MM.1S (cell line): Measurements from ENCODE around the gene TRPC6.

Source experiments
- DNase-seq: peaks from one replicate; pipeline ENCODE4 v3.0.0-alpha.2; 2015
- H2AFZ ChIP-seq: fragments of 300-600 bp; sonication (generic); 2 replicates; pipeline ENCODE4 v1.6.0; 2016; ENCODE audit warnings: antibody characterized with exemption, low read length
- H3F3A ChIP-seq: fragments of 300-600 bp; sonication (generic); 2 replicates; pipeline ENCODE4 v1.6.1; 2016; ENCODE audit warnings: mild to moderate bottlenecking, antibody characterized with exemption, low read length, moderate library complexity, mixed read lengths; ENCODE audit not compliant: insufficient read depth
- H3K27ac ChIP-seq: fragments of 300-600 bp; sonication (generic); 2 replicates; pipeline ENCODE4 v1.5.1; 2016; ENCODE audit warnings: mild to moderate bottlenecking, low read length
- H3K27me3 ChIP-seq: fragments of 300-600 bp; sonication (generic); replicated peaks from 2 replicates; pipeline ENCODE4 v1.6.0; 2016; ENCODE audit warnings: low read length; ENCODE audit not compliant: insufficient read depth
- H3K36me3 ChIP-seq: fragments of 300-600 bp; sonication (generic); replicated peaks from 2 replicates; pipeline ENCODE4 v1.6.1; 2016; ENCODE audit warnings: mild to moderate bottlenecking, low read length, mixed read lengths; ENCODE audit not compliant: insufficient read depth
- H3K4me1 ChIP-seq: fragments of 300-600 bp; sonication (generic); 2 replicates; pipeline ENCODE4 v1.6.1; 2016; ENCODE audit warnings: low read length, mixed read lengths
- H3K4me2 ChIP-seq: fragments of 300-600 bp; sonication (generic); 2 replicates; pipeline ENCODE4 v1.6.0; 2016; ENCODE audit warnings: low read depth, low read length
- H3K4me3 ChIP-seq: fragments of 300-600 bp; sonication (generic); 2 replicates; pipeline ENCODE4 v1.5.1; 2016; ENCODE audit warnings: low read length, mixed read lengths
- H3K79me2 ChIP-seq: fragments of 300-600 bp; sonication (generic); 2 replicates; pipeline ENCODE4 v1.6.1; 2016; ENCODE audit warnings: mixed run types, low read length, mixed read lengths
- H3K9ac ChIP-seq: fragments of 300-600 bp; sonication (generic); 2 replicates; pipeline ENCODE4 v1.6.1; 2016; ENCODE audit warnings: low read length, mixed read lengths
- H3K9me2 ChIP-seq: fragments of 300-600 bp; sonication (generic); replicated peaks from 2 replicates; pipeline ENCODE4 v1.6.1; 2016; ENCODE audit warnings: mild to moderate bottlenecking, low read length, mixed read lengths; ENCODE audit not compliant: insufficient read depth
- H3K9me3 ChIP-seq: fragments of 300-600 bp; sonication (generic); replicated peaks from 2 replicates; pipeline ENCODE4 v1.6.1; 2016; ENCODE audit warnings: mild to moderate bottlenecking, low read length, mixed read lengths; ENCODE audit not compliant: insufficient read depth
- H4K20me1 ChIP-seq: fragments of 300-600 bp; sonication (generic); 2 replicates; pipeline ENCODE4 v1.6.1; 2016; ENCODE audit warnings: mild to moderate bottlenecking, low read length, moderate library complexity, mixed read lengths; ENCODE audit not compliant: insufficient read depth
- EZH2 ChIP-seq: fragments of 300-600 bp; sonication (generic); optimal IDR thresholded peaks from 2 replicates; pipeline ENCODE3; 2017; ENCODE audit warnings: low read depth, mild to moderate bottlenecking, antibody characterized with exemption, low read length, mixed read lengths
- EZH2phosphoT487 ChIP-seq: fragments of 300-600 bp; sonication (generic); IDR thresholded peaks from 2 replicates; pipeline ENCODE4 v1.6.1; 2018; ENCODE audit warnings: antibody characterized with exemption, low read length
- TF ChIP-seq, protein P1 (sequence below): fragments of 300-600 bp; sonication (generic); IDR thresholded peaks from 2 replicates; pipeline ENCODE4 v1.5.1; 2016; ENCODE audit warnings: antibody characterized with exemption, low read length, mixed read lengths

The TRPC6 gene

GRCh38 chr11:101474666-101475065, 109.1 kb downstream of the TRPC6 start:
- no peaks in the 10 kb centered on the region for H3K27me3 ChIP-seq
- no peaks in the 10 kb centered on the region for H3K4me1 ChIP-seq
- DNase-seq, result no peak
- TF ChIP-seq, protein P1, sequence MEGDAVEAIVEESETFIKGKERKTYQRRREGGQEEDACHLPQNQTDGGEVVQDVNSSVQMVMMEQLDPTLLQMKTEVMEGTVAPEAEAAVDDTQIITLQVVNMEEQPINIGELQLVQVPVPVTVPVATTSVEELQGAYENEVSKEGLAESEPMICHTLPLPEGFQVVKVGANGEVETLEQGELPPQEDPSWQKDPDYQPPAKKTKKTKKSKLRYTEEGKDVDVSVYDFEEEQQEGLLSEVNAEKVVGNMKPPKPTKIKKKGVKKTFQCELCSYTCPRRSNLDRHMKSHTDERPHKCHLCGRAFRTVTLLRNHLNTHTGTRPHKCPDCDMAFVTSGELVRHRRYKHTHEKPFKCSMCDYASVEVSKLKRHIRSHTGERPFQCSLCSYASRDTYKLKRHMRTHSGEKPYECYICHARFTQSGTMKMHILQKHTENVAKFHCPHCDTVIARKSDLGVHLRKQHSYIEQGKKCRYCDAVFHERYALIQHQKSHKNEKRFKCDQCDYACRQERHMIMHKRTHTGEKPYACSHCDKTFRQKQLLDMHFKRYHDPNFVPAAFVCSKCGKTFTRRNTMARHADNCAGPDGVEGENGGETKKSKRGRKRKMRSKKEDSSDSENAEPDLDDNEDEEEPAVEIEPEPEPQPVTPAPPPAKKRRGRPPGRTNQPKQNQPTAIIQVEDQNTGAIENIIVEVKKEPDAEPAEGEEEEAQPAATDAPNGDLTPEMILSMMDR, result no peak
- TF ChIP-seq EZH2phosphoT487, result no peak
- H3K9ac ChIP-seq, result no peak overlapping the region
- no peaks in the 10 kb centered on the region for H4K20me1 ChIP-seq
- H3F3A ChIP-seq, result no peaks in the 10 kb centered on the region
- H3K79me2 ChIP-seq, result no peaks in the 10 kb centered on the region
- H3K4me3 ChIP-seq, result no peak overlapping the region
- H3K27ac ChIP-seq, result no peak overlapping the region
- no peak overlapping the region for H2AFZ ChIP-seq
- H3K36me3 ChIP-seq, result no peaks in the 10 kb centered on the region
- no peak overlapping the region for H3K4me2 ChIP-seq
- H3K9me2 ChIP-seq, result no peaks in the 10 kb centered on the region
- no peaks in the 10 kb centered on the region for H3K9me3 ChIP-seq

GRCh38 chr11:101470881-101471520, 112.8 kb downstream of the TRPC6 start:
- Histone ChIP-seq H3K27me3 (no peaks in the 10 kb centered on the region), H3K9ac (no peak overlapping the region), H3K36me3 (no peaks in the 10 kb centered on the region), H3K4me1 (no peaks in the 10 kb centered on the region), H3K27ac (no peak overlapping the region), H2AFZ (no peak overlapping the region), H3K4me3 (no peak overlapping the region), H3K9me3 (no peaks in the 10 kb centered on the region), H3K4me2 (no peak overlapping the region), H3K79me2 (no peaks in the 10 kb centered on the region), H4K20me1 (no peaks in the 10 kb centered on the region), H3F3A (no peaks in the 10 kb centered on the region), H3K9me2 (no peaks in the 10 kb centered on the region)
- DNase-seq, result no peak
- TF ChIP-seq EZH2phosphoT487, result no peak
- no peak for TF ChIP-seq EZH2
- TF ChIP-seq, protein P1, result no peak

- no peak overlapping the region for H2AFZ ChIP-seq
- TF ChIP-seq EZH2, result no peak
- TF ChIP-seq, protein P1, result no peak
- no peak for TF ChIP-seq EZH2phosphoT487
- no peak overlapping the region for H3K27ac ChIP-seq
- H3K79me2 ChIP-seq, result no peaks in the 10 kb centered on the region
- no peaks in the 10 kb centered on the region for H4K20me1 ChIP-seq
- H3K9me2 ChIP-seq, result no peaks in the 10 kb centered on the region
- H3K4me3 ChIP-seq, result no peak overlapping the region
- H3K36me3 ChIP-seq, result no peaks in the 10 kb centered on the region
- no peaks in the 10 kb centered on the region for H3F3A ChIP-seq
- H3K27me3 ChIP-seq, result no peaks in the 10 kb centered on the region
- H3K9me3 ChIP-seq, result no peaks in the 10 kb centered on the region
- no peak for DNase-seq
- no peaks in the 10 kb centered on the region for H3K4me1 ChIP-seq
- no peak overlapping the region for H3K4me2 ChIP-seq
- H3K9ac ChIP-seq, result no peak overlapping the region
These were observed 113.4 kb downstream of the TRPC6 start for GRCh38 chr11:101470419-101470818.
